ENCODE results near the gene PCDHB11.
A peak's percentile ranks its signal among the peaks of the same experiment; 100 is the strongest.
"Not testable (repeated sequence)": the region's sequence is repeated elsewhere in the genome, so short reads cannot be mapped to it uniquely, and the experiment has no call there.

Gene PCDHB11

DNA sequence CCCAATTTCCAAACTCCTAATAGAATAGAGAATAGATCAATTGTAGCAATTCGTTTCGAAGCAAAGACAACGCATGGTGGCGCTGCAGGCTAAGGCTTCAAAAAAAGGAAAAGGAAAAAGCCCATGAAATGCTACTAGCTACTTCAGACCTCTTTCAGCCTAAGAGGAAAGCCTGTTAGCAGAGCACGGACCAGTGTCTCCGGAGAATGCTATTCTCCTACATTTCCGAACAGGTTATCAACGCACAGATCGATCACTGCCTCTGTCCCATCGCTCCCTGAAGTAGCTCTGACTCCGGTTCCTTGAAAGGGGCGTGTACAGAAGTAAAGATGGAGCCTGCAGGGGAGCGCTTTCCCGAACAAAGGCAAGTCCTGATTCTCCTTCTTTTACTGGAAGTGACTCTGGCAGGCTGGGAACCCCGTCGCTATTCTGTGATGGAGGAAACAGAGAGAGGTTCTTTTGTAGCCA is 45.9 kb downstream of the PCDHB11 start, which contains the start of gene PCDHB15:
PCDHB15 (plus strand) TSS at position 146 of the 468 bp plus-strand sequence; CDS start at position 330, 184 bp downstream.
- peak; percentile 33 for DNase-seq
- H3K4me1 ChIP-seq: no peaks in the 10 kb centered on the region
- H3K4me3 ChIP-seq (ENCODE audit: low read depth, low read length): peak within 1 kb of the TSS; percentile 12; the same call in 1 of the 2 replicates
- no peaks in the 10 kb centered on the region; the same call in 1 of the 2 replicates for H3K9me3 ChIP-seq
- TF ChIP-seq, protein P1, sequence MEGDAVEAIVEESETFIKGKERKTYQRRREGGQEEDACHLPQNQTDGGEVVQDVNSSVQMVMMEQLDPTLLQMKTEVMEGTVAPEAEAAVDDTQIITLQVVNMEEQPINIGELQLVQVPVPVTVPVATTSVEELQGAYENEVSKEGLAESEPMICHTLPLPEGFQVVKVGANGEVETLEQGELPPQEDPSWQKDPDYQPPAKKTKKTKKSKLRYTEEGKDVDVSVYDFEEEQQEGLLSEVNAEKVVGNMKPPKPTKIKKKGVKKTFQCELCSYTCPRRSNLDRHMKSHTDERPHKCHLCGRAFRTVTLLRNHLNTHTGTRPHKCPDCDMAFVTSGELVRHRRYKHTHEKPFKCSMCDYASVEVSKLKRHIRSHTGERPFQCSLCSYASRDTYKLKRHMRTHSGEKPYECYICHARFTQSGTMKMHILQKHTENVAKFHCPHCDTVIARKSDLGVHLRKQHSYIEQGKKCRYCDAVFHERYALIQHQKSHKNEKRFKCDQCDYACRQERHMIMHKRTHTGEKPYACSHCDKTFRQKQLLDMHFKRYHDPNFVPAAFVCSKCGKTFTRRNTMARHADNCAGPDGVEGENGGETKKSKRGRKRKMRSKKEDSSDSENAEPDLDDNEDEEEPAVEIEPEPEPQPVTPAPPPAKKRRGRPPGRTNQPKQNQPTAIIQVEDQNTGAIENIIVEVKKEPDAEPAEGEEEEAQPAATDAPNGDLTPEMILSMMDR (IDR thresholded peaks at IDR 0.05; ENCODE audit: low read depth, low read length): peak; percentile 45
- no peaks in the 10 kb centered on the region for H3K36me3 ChIP-seq
- no peaks in the 10 kb centered on the region for H3K27me3 ChIP-seq

DNA sequence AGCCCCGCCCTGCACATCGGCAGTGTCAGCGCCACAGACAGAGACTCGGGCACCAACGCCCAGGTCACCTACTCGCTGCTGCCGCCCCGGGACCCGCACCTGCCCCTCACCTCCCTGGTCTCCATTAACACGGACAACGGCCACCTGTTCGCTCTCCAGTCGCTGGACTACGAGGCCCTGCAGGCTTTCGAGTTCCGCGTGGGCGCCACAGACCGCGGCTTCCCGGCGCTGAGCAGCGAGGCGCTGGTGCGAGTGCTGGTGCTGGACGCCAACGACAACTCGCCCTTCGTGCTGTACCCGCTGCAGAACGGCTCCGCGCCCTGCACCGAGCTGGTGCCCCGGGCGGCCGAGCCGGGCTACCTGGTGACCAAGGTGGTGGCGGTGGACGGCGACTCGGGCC is 47.5 kb downstream of the PCDHB11 start:
- not testable (repeated sequence) for DNase-seq; H3K27me3 ChIP-seq; H3K9me3 ChIP-seq; H3K36me3 ChIP-seq; H3K4me3 ChIP-seq (ENCODE audit: low read depth, low read length); H3K4me1 ChIP-seq

DNA sequence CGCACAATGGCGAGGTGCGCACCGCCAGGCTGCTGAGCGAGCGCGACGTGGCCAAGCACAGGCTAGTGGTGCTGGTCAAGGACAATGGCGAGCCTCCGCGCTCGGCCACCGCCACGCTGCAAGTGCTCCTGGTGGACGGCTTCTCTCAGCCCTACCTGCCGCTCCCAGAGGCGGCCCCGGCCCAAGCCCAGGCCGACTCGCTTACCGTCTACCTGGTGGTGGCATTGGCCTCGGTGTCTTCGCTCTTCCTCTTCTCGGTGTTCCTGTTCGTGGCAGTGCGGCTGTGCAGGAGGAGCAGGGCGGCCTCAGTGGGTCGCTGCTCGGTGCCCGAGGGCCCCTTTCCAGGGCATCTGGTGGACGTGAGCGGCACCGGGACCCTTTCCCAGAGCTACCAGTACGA is 48.0 kb downstream of the PCDHB11 start:
- H3K9me3 ChIP-seq; H3K27me3 ChIP-seq; H3K4me3 ChIP-seq (ENCODE audit: low read depth, low read length); DNase-seq; H3K4me1 ChIP-seq; H3K36me3 ChIP-seq: not testable (repeated sequence)

DNA sequence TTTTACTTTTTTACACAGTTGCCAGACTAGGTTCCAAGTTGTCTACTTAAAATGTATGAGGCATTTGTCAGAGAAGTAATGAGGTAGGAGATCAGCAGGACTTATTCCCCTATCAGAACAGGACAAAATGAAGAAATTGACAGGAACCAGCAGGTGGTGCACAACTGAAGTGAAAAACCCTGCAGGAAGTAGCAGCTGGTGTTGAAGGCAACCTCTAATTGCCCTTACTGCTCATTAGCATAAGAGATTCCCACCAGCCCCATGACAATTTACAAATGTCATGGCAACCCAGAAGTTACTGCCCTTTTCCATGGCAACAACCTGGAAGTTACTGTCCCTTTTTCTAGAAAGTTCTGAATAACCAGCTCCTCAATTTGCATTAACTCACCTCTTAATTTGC is 51.1 kb downstream of the PCDHB11 start:
- DNase-seq: no peak
- Histone ChIP-seq H3K36me3 (no peaks in the 10 kb centered on the region), H3K4me3 (ENCODE audit: low read depth, low read length) (no peak overlapping the region), H3K4me1 (no peaks in the 10 kb centered on the region), H3K9me3 (peaks cover 4% of the 10 kb centered on the region), H3K27me3 (no peaks in the 10 kb centered on the region)
- TF ChIP-seq, protein P1 (IDR thresholded peaks at IDR 0.05; ENCODE audit: low read depth, low read length): no peak
